Measurements from ENCODE around the gene RAB14.
"Not testable (repeated sequence)": the region's sequence is repeated elsewhere in the genome, so short reads cannot be mapped to it uniquely, and the experiment has no call there.

RAB14 gene

GRCh38 chr9:121191235-121191634 lies 10.4 kb downstream of the RAB14 start:
- no peak for DNase-seq (ENCODE audit: low spot score)

- no peak for DNase-seq (ENCODE audit: low spot score)
Measured at GRCh38 chr9:121189660-121190059, 12.0 kb downstream of the RAB14 start.

GRCh38 chr9:121189006-121189405 lies 12.7 kb downstream of the RAB14 start:
- no peak for DNase-seq (ENCODE audit: low spot score)

- no peak for DNase-seq (ENCODE audit: low spot score)
Measured at GRCh38 chr9:121187636-121188305, 13.9 kb downstream of the RAB14 start.

GRCh38 chr9:121185774-121186403 lies 15.8 kb downstream of the RAB14 start:
- no peak for DNase-seq (ENCODE audit: low spot score)

- no peak for DNase-seq (ENCODE audit: low spot score)
Measured at GRCh38 chr9:121185178-121185745, 16.4 kb downstream of the RAB14 start.

GRCh38 chr9:121184463-121184862 lies 17.2 kb downstream of the RAB14 start:
- no peak for DNase-seq (ENCODE audit: low spot score)

GRCh38 chr9:121183666-121184423 lies 17.8 kb downstream of the RAB14 start:
- DNase-seq (ENCODE audit: low spot score), result no peak

GRCh38 chr9:121182989-121183388 lies 18.7 kb downstream of the RAB14 start:
- DNase-seq (ENCODE audit: low spot score), result no peak

- DNase-seq (ENCODE audit: low spot score), result no peak
Measured at GRCh38 chr9:121182101-121182836, 19.4 kb downstream of the RAB14 start.

- DNase-seq (ENCODE audit: low spot score), result no peak
Measured at GRCh38 chr9:121179930-121180681, 21.6 kb downstream of the RAB14 start.

- DNase-seq (ENCODE audit: low spot score), result not testable (repeated sequence)
Measured at GRCh38 chr9:121179373-121179721, 22.3 kb downstream of the RAB14 start.

GRCh38 chr9:121178676-121179372 lies 22.8 kb downstream of the RAB14 start:
- DNase-seq (ENCODE audit: low spot score), result no peak

GRCh38 chr9:121173501-121173900 lies 28.2 kb downstream of the RAB14 start:
- no peak for DNase-seq (ENCODE audit: low spot score)

- no peak for DNase-seq (ENCODE audit: low spot score)
Measured at GRCh38 chr9:121172726-121173487, 28.8 kb downstream of the RAB14 start.

GRCh38 chr9:121171236-121171635 lies 30.4 kb downstream of the RAB14 start:
- DNase-seq (ENCODE audit: low spot score), result no peak

- DNase-seq (ENCODE audit: low spot score), result peak; percentile 12
Measured at GRCh38 chr9:121169094-121169601, 32.5 kb downstream of the RAB14 start.

- no peak for DNase-seq (ENCODE audit: low spot score)
Measured at GRCh38 chr9:121168052-121168451, 33.6 kb downstream of the RAB14 start.

GRCh38 chr9:121160025-121160424 lies 41.6 kb downstream of the RAB14 start:
- DNase-seq (ENCODE audit: low spot score), result no peak

- no peak for DNase-seq (ENCODE audit: low spot score)
Measured at GRCh38 chr9:121157939-121158338, 43.7 kb downstream of the RAB14 start.

All from HuH-7 (cell line).